HG02943 (cell line): Measurements from ENCODE around the gene VCL.
"Not testable (repeated sequence)": the region's sequence is repeated elsewhere in the genome, so short reads cannot be mapped to it uniquely, and the experiment has no call there.

Experiments
- ATAC-seq: cut with Tn5 transposase; IDR thresholded peaks from one replicate; pipeline ENCODE4 v1.9.1; 2021; ENCODE audit warnings: mild to moderate bottlenecking, low read depth, moderate library complexity; ENCODE audit not compliant: unreplicated experiment

VCL gene

GRCh38 chr10:74034301-74034700 is 36.4 kb downstream of the VCL start:
- no peak for ATAC-seq

- ATAC-seq: no peak
These were observed 37.4 kb downstream of the VCL start for GRCh38 chr10:74035303-74035702.

- ATAC-seq: no peak
These were observed 38.6 kb downstream of the VCL start for GRCh38 chr10:74036474-74036873.

- ATAC-seq: no peak
These were observed 41.7 kb downstream of the VCL start for GRCh38 chr10:74039561-74040145.

- no peak for ATAC-seq
These were observed 42.5 kb downstream of the VCL start for GRCh38 chr10:74040200-74041126.

- no peak for ATAC-seq
These were observed 46.5 kb downstream of the VCL start for GRCh38 chr10:74044419-74044818.

- no peak for ATAC-seq
These were observed 49.4 kb downstream of the VCL start for GRCh38 chr10:74047304-74047703.

- ATAC-seq: no peak
These were observed 50.0 kb downstream of the VCL start for GRCh38 chr10:74047871-74048270.

- ATAC-seq: no peak
These were observed 50.5 kb downstream of the VCL start for GRCh38 chr10:74048433-74048832.

GRCh38 chr10:74049955-74050354 is 52.0 kb downstream of the VCL start:
- ATAC-seq: no peak

GRCh38 chr10:74050653-74051052 is 52.7 kb downstream of the VCL start:
- no peak for ATAC-seq

GRCh38 chr10:74051736-74052342 is 53.9 kb downstream of the VCL start:
- ATAC-seq: no peak

- no peak for ATAC-seq
These were observed 55.1 kb downstream of the VCL start for GRCh38 chr10:74052994-74053393.

GRCh38 chr10:74055383-74056049 is 57.6 kb downstream of the VCL start:
- no peak for ATAC-seq

- ATAC-seq: no peak
These were observed 58.3 kb downstream of the VCL start for GRCh38 chr10:74056050-74056818.

GRCh38 chr10:74058071-74058470 is 60.2 kb downstream of the VCL start:
- no peak for ATAC-seq

- ATAC-seq: no peak
These were observed 60.7 kb downstream of the VCL start for GRCh38 chr10:74058658-74059057.

GRCh38 chr10:74061104-74061503 is 63.2 kb downstream of the VCL start:
- no peak for ATAC-seq

- not testable (repeated sequence) for ATAC-seq
These were observed 64.1 kb downstream of the VCL start for GRCh38 chr10:74061978-74062377.

- no peak for ATAC-seq
These were observed 65.3 kb downstream of the VCL start for GRCh38 chr10:74063256-74063655.
